ENCODE data around the gene ACVR1. TPM values are rescaled to one million over a fixed set of nuclear protein-coding genes. Genes with fewer than 3 reads are reported as not detected.

The ACVR1 gene
- total and polyA plus RNA-seq, 2 donors (not counting 3 experiments of a cell fraction or from before 2014, with no cell fraction given): 24.8 to 33.6 TPM

GRCh38 chr2:157792335-157793052 is 83.6 kb downstream of the ACVR1 start:
- FAIRE-seq (no peak), DNase-seq (ENCODE audit: low read depth, low spot score) (peak; percentile 33)
- H3K4me3 ChIP-seq (replicated peaks in 1 of 3; ENCODE audit: insufficient read depth in 1 of 3, low read depth in 1 of 3, low read length in 3 of 3): no peak overlapping the region
- H3K27ac ChIP-seq (ENCODE audit: insufficient read depth, low read depth, low read length): no peak overlapping the region
- H3K36me3 ChIP-seq (ENCODE audit: control insufficient read depth in 2 of 2, extremely low read depth in 1 of 2, insufficient read depth in 2 of 2, low read length in 2 of 2): peaks cover 2% of the 10 kb centered on the region in 2 experiments
- peaks cover 19% of the 10 kb centered on the region for H3K4me1 ChIP-seq (ENCODE audit: control insufficient read depth, extremely low read depth, insufficient read depth, low read length)
- dilution Hi-C loops (cut with MboI; ENCODE audit: extremely low pct_ligation_motif_present, low sequenced_read_pairs) (loop anchor here (25.0 kb wide), 1 partner anchor 220 kb away; no protein-coding TSS in a partner anchor), intact Hi-C loops (cut with micrococcal nuclease) (no loop called here)
- BruUV-seq (replicated peaks): no TSS peak
- H2AFZ ChIP-seq (ENCODE audit: low read depth, low read length): no peak overlapping the region
- peak; percentile 37 for TF ChIP-seq FOS (IDR thresholded peaks at IDR 0.05; ENCODE audit: borderline replicate concordance, insufficient read depth, low read length)
- TF ChIP-seq, protein P1, sequence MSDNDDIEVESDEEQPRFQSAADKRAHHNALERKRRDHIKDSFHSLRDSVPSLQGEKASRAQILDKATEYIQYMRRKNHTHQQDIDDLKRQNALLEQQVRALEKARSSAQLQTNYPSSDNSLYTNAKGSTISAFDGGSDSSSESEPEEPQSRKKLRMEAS (IDR thresholded peaks at IDR 0.05; ENCODE audit: insufficient read depth, insufficient read length): no peak
- ChIA-PET CTCF (interaction anchor here (0.7 kb wide), 1 partner anchor 953 kb away, joined by 3 read pairs; no protein-coding TSS in a partner anchor), POLR2A (no interaction called here)
- no peaks in the 10 kb centered on the region for H3K9me3 ChIP-seq (replicated peaks; ENCODE audit: control insufficient read depth, insufficient read depth, low read length)
- H3K4me2 ChIP-seq (ENCODE audit: insufficient read depth, low read length): no peak overlapping the region
- no peaks in the 10 kb centered on the region for H3K79me2 ChIP-seq (ENCODE audit: control insufficient read depth, insufficient read depth, low read length)
- no peak overlapping the region for H3K9ac ChIP-seq (replicated peaks; ENCODE audit: extremely low read depth, insufficient read depth, low read length)
- H3K9me1 ChIP-seq (replicated peaks; ENCODE audit: control insufficient read depth, extremely low read depth, insufficient read depth, low read length): no peaks in the 10 kb centered on the region
- H3K27me3 ChIP-seq (ENCODE audit: control insufficient read depth in 2 of 2, insufficient read depth in 2 of 2, low read length in 2 of 2): no peaks in the 10 kb centered on the region
- no peaks in the 10 kb centered on the region for H4K20me1 ChIP-seq (replicated peaks; ENCODE audit: control insufficient read depth, extremely low read depth, insufficient read depth, low read length)

DNA sequence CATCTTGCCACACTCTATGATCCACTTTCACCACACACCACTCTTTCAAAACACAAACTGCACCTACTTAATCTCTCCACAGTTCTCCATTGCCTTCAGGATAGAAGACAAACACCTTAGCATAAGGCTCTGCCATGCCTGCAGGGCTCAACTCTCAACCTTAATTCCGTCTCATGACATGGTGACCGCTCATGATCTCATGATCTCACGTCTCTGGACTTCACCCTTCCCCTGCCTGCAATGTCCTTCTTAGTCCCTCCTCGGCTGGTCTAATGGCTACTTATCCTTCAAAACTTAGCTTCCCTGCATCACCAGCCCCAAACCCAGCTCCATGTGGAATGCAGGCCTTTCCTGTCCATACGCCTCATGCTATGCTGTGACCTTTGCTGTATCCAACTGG is 85.3 kb downstream of the ACVR1 start:
- dilution Hi-C loops (cut with MboI; ENCODE audit: extremely low pct_ligation_motif_present, low sequenced_read_pairs): loop anchor here (25.0 kb wide), 1 partner anchor 222 kb away; no protein-coding TSS in a partner anchor
- CTCF ChIA-PET: no interaction called here
- TF ChIP-seq GATA2 (IDR thresholded peaks at IDR 0.05; ENCODE audit: insufficient read depth, insufficient read length, low read depth, low read length) (no peak), JUN (IDR thresholded peaks at IDR 0.05; ENCODE audit: borderline replicate concordance, insufficient read depth, insufficient read length, low read depth) (no peak)
- TF ChIP-seq, protein P2, sequence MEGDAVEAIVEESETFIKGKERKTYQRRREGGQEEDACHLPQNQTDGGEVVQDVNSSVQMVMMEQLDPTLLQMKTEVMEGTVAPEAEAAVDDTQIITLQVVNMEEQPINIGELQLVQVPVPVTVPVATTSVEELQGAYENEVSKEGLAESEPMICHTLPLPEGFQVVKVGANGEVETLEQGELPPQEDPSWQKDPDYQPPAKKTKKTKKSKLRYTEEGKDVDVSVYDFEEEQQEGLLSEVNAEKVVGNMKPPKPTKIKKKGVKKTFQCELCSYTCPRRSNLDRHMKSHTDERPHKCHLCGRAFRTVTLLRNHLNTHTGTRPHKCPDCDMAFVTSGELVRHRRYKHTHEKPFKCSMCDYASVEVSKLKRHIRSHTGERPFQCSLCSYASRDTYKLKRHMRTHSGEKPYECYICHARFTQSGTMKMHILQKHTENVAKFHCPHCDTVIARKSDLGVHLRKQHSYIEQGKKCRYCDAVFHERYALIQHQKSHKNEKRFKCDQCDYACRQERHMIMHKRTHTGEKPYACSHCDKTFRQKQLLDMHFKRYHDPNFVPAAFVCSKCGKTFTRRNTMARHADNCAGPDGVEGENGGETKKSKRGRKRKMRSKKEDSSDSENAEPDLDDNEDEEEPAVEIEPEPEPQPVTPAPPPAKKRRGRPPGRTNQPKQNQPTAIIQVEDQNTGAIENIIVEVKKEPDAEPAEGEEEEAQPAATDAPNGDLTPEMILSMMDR (IDR thresholded peaks at IDR 0.05; ENCODE audit: extremely low read depth in 1 of 2, insufficient read depth in 1 of 2, low read depth in 1 of 2, low read length in 2 of 2): no peak
- TF ChIP-seq, protein P1 (IDR thresholded peaks at IDR 0.05; ENCODE audit: insufficient read depth, insufficient read length): no peak

More for the DNA sequence above, 85.3 kb downstream of the ACVR1 start:
- H3K27me3 ChIP-seq (ENCODE audit: control insufficient read depth in 2 of 2, insufficient read depth in 2 of 2, low read length in 2 of 2): no peaks in the 10 kb centered on the region
- H3K36me3 ChIP-seq (ENCODE audit: control insufficient read depth in 2 of 2, extremely low read depth in 1 of 2, insufficient read depth in 2 of 2, low read length in 2 of 2): peaks cover 2% of the 10 kb centered on the region in 2 experiments
- H3K9me1 ChIP-seq (replicated peaks; ENCODE audit: control insufficient read depth, extremely low read depth, insufficient read depth, low read length): no peaks in the 10 kb centered on the region
- intact Hi-C loops (cut with micrococcal nuclease): no loop called here
- no TSS peak for BruUV-seq (replicated peaks)
- no peak overlapping the region for H2AFZ ChIP-seq (ENCODE audit: low read depth, low read length)
- no peaks in the 10 kb centered on the region for H4K20me1 ChIP-seq (replicated peaks; ENCODE audit: control insufficient read depth, extremely low read depth, insufficient read depth, low read length)
- no peaks in the 10 kb centered on the region for H3K9me3 ChIP-seq (replicated peaks; ENCODE audit: control insufficient read depth, insufficient read depth, low read length)
- peaks cover 31% of the 10 kb centered on the region for H3K4me1 ChIP-seq (ENCODE audit: control insufficient read depth, extremely low read depth, insufficient read depth, low read length)
- no peak overlapping the region for H3K9ac ChIP-seq (replicated peaks; ENCODE audit: extremely low read depth, insufficient read depth, low read length)
- H3K4me3 ChIP-seq (replicated peaks in 1 of 3; ENCODE audit: insufficient read depth in 1 of 3, low read depth in 1 of 3, low read length in 3 of 3): no peak overlapping the region
- DNase-seq (ENCODE audit: low read depth, low spot score): no peak
- H3K79me2 ChIP-seq (ENCODE audit: control insufficient read depth, insufficient read depth, low read length): no peaks in the 10 kb centered on the region
- no peak overlapping the region for H3K27ac ChIP-seq (ENCODE audit: insufficient read depth, low read depth, low read length)
- POLR2A ChIA-PET: no interaction called here
- H3K4me2 ChIP-seq (ENCODE audit: insufficient read depth, low read length): no peak overlapping the region
- no peak for FAIRE-seq

All from endothelial cell of umbilical vein (primary cell).